Cardiac muscle cell (in vitro differentiated cells and primary cell): ENCODE results near the gene NAV2. TPM values are rescaled to one million over a fixed set of nuclear protein-coding genes. Genes with fewer than 3 reads are reported as not detected.

ENCODE experiments used
- DNase-seq, 2 donors: peaks; one replicate each; pipeline versions ENCODE4 v3.0.0 to v3.0.0-alpha.2; 2010 to 2017; ENCODE audit warnings: low read depth in 1 of 2, low spot score in 1 of 2
- H3K27ac ChIP-seq: fragments of 200-600 bp; sonication (generic); 2 replicates; pipeline ENCODE4 v1.5.1; 2016
- H3K27me3 ChIP-seq: fragments of 200-600 bp; sonication (generic); 2 replicates; pipeline ENCODE4 v1.6.0; 2016; ENCODE audit warnings: control low read depth
- H3K36me3 ChIP-seq: fragments of 200-600 bp; sonication (generic); 2 replicates; pipeline ENCODE4 v1.5.1; 2016; ENCODE audit warnings: control low read depth
- H3K4me1 ChIP-seq: fragments of 200-600 bp; sonication (generic); 2 replicates; pipeline ENCODE4 v1.8.1; 2017; ENCODE audit warnings: low read depth, mild to moderate bottlenecking, mixed run types
- H3K4me3 ChIP-seq: fragments of 200-600 bp; sonication (generic); 2 replicates; pipeline ENCODE4 v1.5.1; 2016; ENCODE audit warnings: mild to moderate bottlenecking
- H3K9me3 ChIP-seq: fragments of 200-600 bp; sonication (generic); 2 replicates; pipeline ENCODE4 v1.5.1; 2017; ENCODE audit warnings: low read depth, mild to moderate bottlenecking, control low read depth
- polyA plus RNA-seq: library from polyadenylated mRNA; unstranded; fragments of >200 nt; fragmentation: Nextera tagmentation; extraction: Ambion mirVana; gene quantifications from 2 replicates; pipeline ENCODE4 v1.2.1, GENCODE V29; 2016
- total RNA-seq: library from RNA; depleted of rRNA; stranded (reverse); fragments of >200 nt; gene quantifications from 2 replicates; pipeline ENCODE4 v1.2.3, GENCODE V29; 2016
- TF ChIP-seq, protein P1 (sequence below): IDR thresholded peaks from 2 replicates; pipeline ENCODE4 v1.5.1; 2012; ENCODE audit warnings: low read depth, mild to moderate bottlenecking, low read length

The NAV2 gene
- total and polyA plus RNA-seq, 2 experiments from 2014 or later: 113 to 164 TPM

GRCh38 chr11:20059587-20060021 lies 347.0 kb downstream of the NAV2 start:
- no peak overlapping the region for H3K4me3 ChIP-seq
- no peaks in the 10 kb centered on the region for H3K9me3 ChIP-seq
- H3K36me3 ChIP-seq: peaks cover 96% of the 10 kb centered on the region
- peak overlapping the region; percentile 63 for H3K27ac ChIP-seq
- peak in 1 of 2 donors; percentile 23 for DNase-seq
- no peaks in the 10 kb centered on the region for H3K27me3 ChIP-seq
- TF ChIP-seq, protein P1, sequence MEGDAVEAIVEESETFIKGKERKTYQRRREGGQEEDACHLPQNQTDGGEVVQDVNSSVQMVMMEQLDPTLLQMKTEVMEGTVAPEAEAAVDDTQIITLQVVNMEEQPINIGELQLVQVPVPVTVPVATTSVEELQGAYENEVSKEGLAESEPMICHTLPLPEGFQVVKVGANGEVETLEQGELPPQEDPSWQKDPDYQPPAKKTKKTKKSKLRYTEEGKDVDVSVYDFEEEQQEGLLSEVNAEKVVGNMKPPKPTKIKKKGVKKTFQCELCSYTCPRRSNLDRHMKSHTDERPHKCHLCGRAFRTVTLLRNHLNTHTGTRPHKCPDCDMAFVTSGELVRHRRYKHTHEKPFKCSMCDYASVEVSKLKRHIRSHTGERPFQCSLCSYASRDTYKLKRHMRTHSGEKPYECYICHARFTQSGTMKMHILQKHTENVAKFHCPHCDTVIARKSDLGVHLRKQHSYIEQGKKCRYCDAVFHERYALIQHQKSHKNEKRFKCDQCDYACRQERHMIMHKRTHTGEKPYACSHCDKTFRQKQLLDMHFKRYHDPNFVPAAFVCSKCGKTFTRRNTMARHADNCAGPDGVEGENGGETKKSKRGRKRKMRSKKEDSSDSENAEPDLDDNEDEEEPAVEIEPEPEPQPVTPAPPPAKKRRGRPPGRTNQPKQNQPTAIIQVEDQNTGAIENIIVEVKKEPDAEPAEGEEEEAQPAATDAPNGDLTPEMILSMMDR: no peak
- H3K4me1 ChIP-seq: peaks cover 21% of the 10 kb centered on the region

DNA sequence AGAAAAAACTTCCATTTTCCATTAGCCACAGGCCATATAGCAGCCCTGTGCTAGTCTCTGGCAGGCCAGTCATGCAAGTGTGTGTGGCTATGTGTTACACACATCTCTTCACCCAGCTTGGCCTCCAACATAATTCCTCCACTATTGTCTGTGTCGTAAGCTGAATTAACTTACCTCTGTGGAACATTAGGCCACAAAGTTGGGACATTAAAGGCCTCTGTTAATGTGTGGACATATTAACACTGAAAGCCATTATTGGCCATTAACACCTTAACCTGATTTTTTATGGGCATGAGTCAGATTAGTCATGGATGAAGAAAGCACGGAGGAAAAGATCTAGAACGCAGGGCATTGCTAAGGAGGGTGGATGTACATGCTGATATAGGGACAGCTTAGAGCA lies 347.5 kb downstream of the NAV2 start:
- peaks cover 94% of the 10 kb centered on the region for H3K36me3 ChIP-seq
- H3K4me1 ChIP-seq: peaks cover 19% of the 10 kb centered on the region
- DNase-seq: no peak

DNA sequence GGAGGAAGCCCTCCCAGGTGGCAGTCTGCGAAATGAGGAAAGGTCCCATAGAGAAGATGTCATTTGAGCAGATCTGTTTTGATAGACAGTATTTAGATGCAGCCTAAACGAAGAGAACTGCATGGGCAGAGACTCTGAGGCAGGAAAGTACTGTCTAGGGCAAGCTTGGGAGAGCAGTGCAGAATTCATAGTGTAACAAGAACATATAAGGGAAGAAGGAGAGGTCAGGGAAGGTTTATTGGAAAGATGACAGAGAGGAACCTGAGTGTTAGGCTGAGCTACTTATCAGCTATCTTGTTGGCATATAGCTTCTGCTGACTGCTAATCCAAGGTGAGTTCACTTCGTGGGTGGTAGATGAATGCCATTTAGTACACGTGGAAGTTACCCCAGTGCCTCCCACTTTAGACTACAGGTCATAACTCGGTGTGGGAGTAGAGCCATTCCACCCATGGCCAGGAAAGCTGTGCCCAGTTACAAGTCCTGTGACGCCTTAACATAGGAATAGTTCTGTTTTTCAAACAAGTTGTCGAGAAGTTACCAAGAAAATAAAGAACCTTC lies 348.1 kb downstream of the NAV2 start:
- DNase-seq: no peak
- TF ChIP-seq, protein P1: no peak
- peaks cover 14% of the 10 kb centered on the region for H3K4me1 ChIP-seq
- H3K9me3 ChIP-seq: no peaks in the 10 kb centered on the region
- H3K4me3 ChIP-seq: no peak overlapping the region
- no peaks in the 10 kb centered on the region for H3K27me3 ChIP-seq
- H3K36me3 ChIP-seq: peaks cover 93% of the 10 kb centered on the region
- peak overlapping the region; percentile 63 for H3K27ac ChIP-seq

More for the DNA sequence above, 347.5 kb downstream of the NAV2 start:
- Histone ChIP-seq H3K9me3 (no peaks in the 10 kb centered on the region), H3K4me3 (no peak overlapping the region), H3K27ac (peak overlapping the region; percentile 63), H3K27me3 (no peaks in the 10 kb centered on the region)
- TF ChIP-seq, protein P1: no peak

DNA sequence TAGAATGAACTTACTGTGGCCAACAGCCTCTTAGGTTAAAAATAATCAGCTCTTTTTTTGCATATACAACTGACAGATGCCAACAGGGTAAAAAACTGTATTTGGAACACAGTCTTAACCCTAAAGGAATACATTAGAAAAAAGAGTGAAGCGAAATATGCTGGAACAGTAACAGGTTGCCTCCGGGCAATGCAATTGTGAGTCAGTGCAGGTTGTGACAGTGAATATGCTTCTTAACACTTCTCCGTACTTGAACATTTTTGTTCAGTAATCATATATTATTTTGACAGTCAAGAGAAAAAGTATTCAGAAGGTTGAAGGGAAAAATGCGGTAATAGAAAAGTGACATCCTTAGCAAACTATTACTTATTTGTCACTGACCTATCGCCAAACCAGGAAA lies 349.1 kb downstream of the NAV2 start:
- Histone ChIP-seq H3K27me3 (no peaks in the 10 kb centered on the region), H3K9me3 (no peaks in the 10 kb centered on the region), H3K4me3 (no peak overlapping the region), H3K4me1 (peaks cover 18% of the 10 kb centered on the region), H3K27ac (no peak overlapping the region), H3K36me3 (peaks cover 93% of the 10 kb centered on the region)
- TF ChIP-seq, protein P1: no peak
- DNase-seq: no peak

DNA sequence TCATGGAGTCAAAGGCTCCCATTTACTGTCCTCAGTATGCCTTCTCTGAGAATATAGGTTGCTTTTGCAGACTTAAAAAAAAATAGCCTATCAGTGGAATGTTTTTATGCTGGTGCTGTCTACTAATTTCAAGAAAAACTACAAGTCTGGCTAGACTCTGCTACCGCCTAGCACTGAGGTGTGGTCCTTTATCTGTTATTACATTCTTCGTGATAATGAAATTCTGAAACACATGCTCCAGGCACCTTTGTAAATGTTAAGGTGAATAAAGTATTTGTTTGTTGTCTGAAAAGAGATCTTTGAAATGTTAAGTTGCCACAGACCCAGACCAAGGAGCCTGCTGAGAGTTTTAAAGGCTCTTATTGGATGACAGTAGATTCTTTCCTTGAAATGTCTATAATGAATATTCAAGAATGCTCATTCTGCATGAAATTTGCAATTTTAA lies 352.3 kb downstream of the NAV2 start:
- peaks cover 12% of the 10 kb centered on the region for H3K4me1 ChIP-seq
- H3K27ac ChIP-seq: peak overlapping the region; percentile 55
- no peaks in the 10 kb centered on the region for H3K27me3 ChIP-seq
- no peaks in the 10 kb centered on the region for H3K9me3 ChIP-seq
- TF ChIP-seq, protein P1: no peak
- no peak for DNase-seq
- H3K4me3 ChIP-seq: no peak overlapping the region
- peaks cover 88% of the 10 kb centered on the region for H3K36me3 ChIP-seq
